K562 (cell line): ENCODE measurements around the gene ARF4. TPM values are rescaled to one million over a fixed set of nuclear protein-coding genes. Genes with fewer than 3 reads are reported as not detected.
A peak's percentile ranks its signal among the peaks of the same experiment; 100 is the strongest.

ENCODE experiments used
- CBX3 ChIP-seq, 2 experiments: IDR thresholded peaks; 1 replicate in 1 of 2; 2 replicates in 1 of 2; pipeline ENCODE4 v1.6.1; 2012; ENCODE audit warnings: inconsistent platforms in 2 of 2, low read length in 2 of 2, borderline replicate concordance in 1 of 2, control low read depth in 1 of 2
- CHCHD3 ChIP-seq: fragments of 250-450 bp; sonication (Bioruptor Pico); IDR thresholded peaks from 2 replicates; pipeline ENCODE4 v2.1.2; 2022; ENCODE audit warnings: mild to moderate bottlenecking
- CREB1 ChIP-seq, 2 experiments: sonication (generic) in 1 of 2; formaldehyde crosslinking in 1 of 2; IDR thresholded peaks; 2 replicates each; pipeline versions ENCODE4 v1.6.1 to v1.8.0; 2012 to 2022; ENCODE audit warnings: inconsistent platforms in 1 of 2, mild to moderate bottlenecking in 1 of 2, missing genetic modification reagents in 1 of 2, moderate library complexity in 1 of 2
- DACH1 ChIP-seq: fragments of 450-650 bp; IDR thresholded peaks from 2 replicates; pipeline ENCODE4 v1.6.1; 2018; ENCODE audit not compliant: partially characterized antibody
- ELF1 ChIP-seq: fragments of 200-800 bp; sonication (Bioruptor generic); IDR thresholded peaks from 2 replicates; pipeline ENCODE4 v1.6.1; 2016; ENCODE audit warnings: missing genetic modification characterization, missing compliant biosample characterization
- ETS1 ChIP-seq: conservative IDR thresholded peaks from 2 replicates; pipeline ENCODE4 v1.6.1; 2011; ENCODE audit warnings: low read depth, mild to moderate bottlenecking, low read length; ENCODE audit not compliant: control insufficient read depth
- EWSR1 ChIP-seq: fragments of 450-650 bp; IDR thresholded peaks from 2 replicates; pipeline ENCODE4 v1.6.1; 2018; ENCODE audit warnings: borderline replicate concordance, mild to moderate bottlenecking, low read depth, moderate library complexity; ENCODE audit not compliant: partially characterized antibody
- GTF2E2 ChIP-seq: fragments of 200-800 bp; sonication (Bioruptor generic); IDR thresholded peaks from 2 replicates; pipeline ENCODE4 v1.6.1; 2016; ENCODE audit warnings: missing genetic modification characterization, missing compliant biosample characterization
- HMG20B ChIP-seq: fragments of 250-450 bp; sonication (Bioruptor Pico); IDR thresholded peaks from 2 replicates; pipeline ENCODE4 v1.5.0; 2021; ENCODE audit warnings: mild to moderate bottlenecking
- NR2C2 ChIP-seq, 2 experiments: fragments of 200-800 bp in 1 of 2; sonication (Bioruptor generic) in 1 of 2; sonication (generic) in 1 of 2; formaldehyde crosslinking in 1 of 2; IDR thresholded peaks; 2 replicates each; pipeline versions ENCODE4 v1.6.1 to v1.8.0; 2016 to 2022; ENCODE audit warnings: mild to moderate bottlenecking in 1 of 2, missing compliant biosample characterization in 1 of 2, missing genetic modification characterization in 1 of 2, missing genetic modification reagents in 1 of 2
- RBM25 ChIP-seq: fragments of 200-400 bp; formaldehyde crosslinking; IDR thresholded peaks from 2 replicates; pipeline ENCODE4 v1.6.1; 2018; ENCODE audit warnings: low read length, low read depth, moderate library complexity; ENCODE audit not compliant: severe bottlenecking
- SETDB1 ChIP-seq: IDR thresholded peaks from one replicate; pipeline ENCODE4 v1.6.1; 2012; ENCODE audit warnings: low read length, control low read depth, inconsistent platforms
- SIN3A ChIP-seq, 2 experiments: fragments of 150-350 bp in 1 of 2; IDR thresholded peaks; 2 replicates each; pipeline ENCODE4 v1.6.1; 2011 to 2016; ENCODE audit warnings: borderline replicate concordance in 2 of 2, low read depth in 2 of 2, low read length in 2 of 2, mild to moderate bottlenecking in 2 of 2, moderate library complexity in 2 of 2; ENCODE audit not compliant: control insufficient read depth in 1 of 2
- STAT5B ChIP-seq: fragments of 250-450 bp; sonication (Bioruptor Pico); IDR thresholded peaks from 2 replicates; pipeline ENCODE4 v1.8.0; 2021; ENCODE audit warnings: mild to moderate bottlenecking, inconsistent platforms
- TARDBP ChIP-seq: fragments of 450-650 bp; IDR thresholded peaks from 2 replicates; pipeline ENCODE4 v1.6.1; 2016
- TBP ChIP-seq: optimal IDR thresholded peaks from 2 replicates; pipeline ENCODE3; 2011; ENCODE audit warnings: low read depth, low read length, improper control_type of control experiment
- TEAD1 ChIP-seq, 2 experiments: fragments of 450-650 bp in 1 of 2; sonication (generic) in 1 of 2; formaldehyde crosslinking; IDR thresholded peaks; 2 replicates each; pipeline versions ENCODE4 v1.4.0 to v1.8.0; 2020 to 2022; ENCODE audit warnings: mild to moderate bottlenecking in 2 of 2, missing genetic modification reagents in 1 of 2
- TFAP4 ChIP-seq: sonication (generic); formaldehyde crosslinking; IDR thresholded peaks from 2 replicates; pipeline ENCODE4 v1.8.0; 2022; ENCODE audit warnings: missing genetic modification reagents, mild to moderate bottlenecking, moderate library complexity, borderline replicate concordance
- THRAP3 ChIP-seq: fragments of 450-650 bp; IDR thresholded peaks from 2 replicates; pipeline ENCODE4 v1.6.1; 2016; ENCODE audit warnings: mild to moderate bottlenecking, inconsistent platforms, borderline replicate concordance
- ZFP1 ChIP-seq: fragments of 450-650 bp; formaldehyde crosslinking; IDR thresholded peaks from 2 replicates; pipeline ENCODE4 v1.4.0; 2020; ENCODE audit warnings: mild to moderate bottlenecking, mixed read lengths
- ZNF121 ChIP-seq: sonication (generic); formaldehyde crosslinking; conservative IDR thresholded peaks from 2 replicates; pipeline ENCODE4 v1.8.0; 2022; ENCODE audit warnings: missing genetic modification reagents
- ZNF347 ChIP-seq: fragments of 450-650 bp; formaldehyde crosslinking; IDR thresholded peaks from 2 replicates; pipeline ENCODE4 v1.4.0; 2020; ENCODE audit warnings: low read depth, mild to moderate bottlenecking, moderate library complexity
- ZNF444 ChIP-seq: fragments of 250-450 bp; sonication (Bioruptor Pico); IDR thresholded peaks from 2 replicates; pipeline ENCODE4 v1.4.0; 2020; ENCODE audit warnings: mild to moderate bottlenecking, moderate library complexity
- ZNF717 ChIP-seq: fragments of 250-450 bp; sonication (Bioruptor Pico); IDR thresholded peaks from 2 replicates; pipeline ENCODE4 v1.5.0; 2021
- polyA plus RNA-seq, 8 experiments: library from polyadenylated mRNA; depleted of rRNA in 4 of 8; stranded (reverse) in 5 of 8; unstranded in 3 of 8; fragments of >200 nt; fragmentation: Nextera tagmentation in 2 of 8; fragmentation: Illumina TruSeq in 1 of 8; extraction: Ambion mirVana in 2 of 8; extraction: Trizol in 1 of 8; gene quantifications; 2 replicates each; pipeline versions ENCODE4 v1.2.1 to v1.2.3, GENCODE V29; 2011 to 2014; ENCODE audit warnings: inconsistent platforms in 1 of 8, missing spikeins in 1 of 8
- total RNA-seq, 7 experiments: library from RNA; depleted of rRNA in 6 of 7; stranded (reverse); fragments of >200 nt in 6 of 7; fragmentation: Illumina TruSeq in 2 of 7; extraction: Trizol in 2 of 7; gene quantifications; 2 replicates each; pipeline versions ENCODE4 v1.2.1 to v1.2.3, GENCODE V29; 2011 to 2021; ENCODE audit warnings: low replicate concordance in 1 of 7
- TF ChIP-seq, protein P1 (sequence below): sonication (generic); formaldehyde crosslinking; IDR thresholded peaks from 2 replicates; pipeline ENCODE4 v1.5.0; 2020; ENCODE audit warnings: missing genetic modification reagents
- TF ChIP-seq, protein P2 (sequence below): fragments of 250-450 bp; sonication (Bioruptor Pico); IDR thresholded peaks from 2 replicates; pipeline ENCODE4 v1.8.0; 2021; ENCODE audit warnings: borderline replicate concordance, mild to moderate bottlenecking, moderate library complexity; ENCODE audit not compliant: poor library complexity, severe bottlenecking

The ARF4 gene
- total and polyA plus RNA-seq, 9 of the 15 experiments (the other 6 are each of a cell fraction or from before 2014, with no cell fraction given) = 41.1 to 273 (median 83.8) TPM

- TF ChIP-seq ELF1 (tag) (no peak), TEAD1 (CRISPR knock-in tag; IDR thresholded peaks at IDR 0.05) (peak in 1 of 2 experiments; percentile 94; a peak in 2 of 4 replicates), TBP (no peak), CBX3 (IDR thresholded peaks at IDR 0.05; ENCODE audit: borderline replicate concordance in 1 of 2, low read length in 2 of 2) (no peak), NR2C2 (CRISPR knock-in tag; IDR thresholded peaks at IDR 0.05) (no peak), NR2C2 (tag; IDR thresholded peaks at IDR 0.05) (0 out of 2 replicates have a peak, but pooled peaks have one; percentile 27), CHCHD3 (CRISPR knock-in tag) (no peak), ZNF717 (CRISPR knock-in tag) (no peak), ZNF444 (no peak), ZNF121 (no peak), DACH1 (peak; percentile 69), CREB1 (IDR thresholded peaks at IDR 0.05) (no peak), CREB1 (CRISPR knock-in tag; IDR thresholded peaks at IDR 0.05) (no peak), EWSR1 (no peak), HMG20B (CRISPR knock-in tag) (no peak), SIN3A (IDR thresholded peaks at IDR 0.05; ENCODE audit: borderline replicate concordance in 2 of 2, control insufficient read depth in 1 of 2, low read depth in 2 of 2, low read length in 2 of 2) (no peak), ZFP1 (CRISPR knock-in tag) (no peak), GTF2E2 (tag) (no peak), TARDBP (no peak), ZNF347 (CRISPR knock-in tag) (no peak), ETS1 (no peak), STAT5B (no peak), THRAP3 (no peak), SETDB1 (no peak), RBM25 (no peak), TFAP4 (CRISPR knock-in tag) (no peak)
- TF ChIP-seq, protein P1, sequence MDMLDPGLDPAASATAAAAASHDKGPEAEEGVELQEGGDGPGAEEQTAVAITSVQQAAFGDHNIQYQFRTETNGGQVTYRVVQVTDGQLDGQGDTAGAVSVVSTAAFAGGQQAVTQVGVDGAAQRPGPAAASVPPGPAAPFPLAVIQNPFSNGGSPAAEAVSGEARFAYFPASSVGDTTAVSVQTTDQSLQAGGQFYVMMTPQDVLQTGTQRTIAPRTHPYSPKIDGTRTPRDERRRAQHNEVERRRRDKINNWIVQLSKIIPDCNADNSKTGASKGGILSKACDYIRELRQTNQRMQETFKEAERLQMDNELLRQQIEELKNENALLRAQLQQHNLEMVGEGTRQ (CRISPR knock-in tag) = no peak
- TF ChIP-seq, protein P2, sequence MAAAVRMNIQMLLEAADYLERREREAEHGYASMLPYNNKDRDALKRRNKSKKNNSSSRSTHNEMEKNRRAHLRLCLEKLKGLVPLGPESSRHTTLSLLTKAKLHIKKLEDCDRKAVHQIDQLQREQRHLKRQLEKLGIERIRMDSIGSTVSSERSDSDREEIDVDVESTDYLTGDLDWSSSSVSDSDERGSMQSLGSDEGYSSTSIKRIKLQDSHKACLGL (CRISPR knock-in tag) = no peak
Observed at GRCh38 chr3:57598765-57599360, 1.7 kb upstream of the ARF4 start (continued).
